ENCODE data around the gene KRT34. TPM values are rescaled to one million over a fixed set of nuclear protein-coding genes. Genes with fewer than 3 reads are reported as not detected.
"Not testable (repeated sequence)": the region's sequence is repeated elsewhere in the genome, so short reads cannot be mapped to it uniquely, and the experiment has no call there.

KRT34 gene
- total RNA-seq, 8 experiments from 2014 or later = 0.14 TPM; not detected in 6

DNA sequence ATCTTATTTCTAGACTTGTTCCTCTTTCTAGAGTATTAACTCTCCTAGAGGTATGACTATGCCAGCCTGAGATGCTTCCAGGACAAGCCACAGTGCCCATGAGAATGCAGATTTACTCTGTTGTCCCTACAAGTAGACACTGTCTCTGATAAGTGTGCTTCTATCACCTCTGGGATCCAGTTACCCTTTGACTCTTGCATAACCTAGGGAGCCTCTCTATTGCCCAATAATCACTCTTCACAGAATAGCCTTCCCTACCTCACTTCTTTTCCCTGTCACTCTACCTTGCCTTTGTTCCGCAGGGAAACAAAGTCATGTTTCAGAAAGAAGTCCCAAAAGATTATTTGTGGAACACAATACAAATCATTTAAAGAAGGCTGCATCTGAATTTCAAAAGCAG, 1.6 kb upstream of the KRT34 start:
- 31 to 100% (median 100%) methylated on average over 1 of the region's 1 CpG; no CpG with 5 or more reads in 3 of the 10 experiments for WGBS, 10 experiments
- no peak for ATAC-seq (replicated peaks in 6 of 8)
- H3K27ac ChIP-seq = no peak overlapping the region
- in situ Hi-C loops (cut with MboI; ENCODE audit: low pct_unique_long_range_greater_than_20kb in 2 of 9, low sequenced_read_pairs in 9 of 9, unreplicated experiment in 9 of 9) = no loop called here
- H3K4me3 ChIP-seq = no peak overlapping the region
- no peaks in the 10 kb centered on the region for H3K4me1 ChIP-seq (replicated peaks in 1 of 2)

DNA sequence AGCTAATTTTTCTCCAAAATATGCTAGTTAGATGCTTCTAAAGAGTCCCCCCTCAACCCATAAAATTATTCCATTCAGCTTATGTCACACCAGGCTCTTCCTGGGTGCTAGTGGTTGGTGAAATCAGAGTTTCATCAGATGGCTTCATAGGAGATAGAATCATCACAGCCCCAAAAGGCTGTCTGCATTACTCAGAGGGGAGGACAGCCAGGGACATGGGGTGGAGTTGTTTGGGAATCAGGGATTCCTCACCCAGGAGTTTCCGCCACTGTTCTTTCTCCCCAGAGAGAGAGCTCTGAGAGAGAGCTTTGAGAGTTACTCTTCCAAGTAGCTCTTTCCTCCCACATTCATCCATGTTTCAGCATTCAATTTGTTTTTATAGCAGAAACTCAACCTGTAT, 288 bp upstream of the KRT34 start:
- H3K27ac ChIP-seq = no peak overlapping the region
- H3K4me1 ChIP-seq (replicated peaks in 1 of 2) = no peaks in the 10 kb centered on the region
- 0 to 100% (median 100%) methylated on average over 1 of the region's 1 CpG; no CpG with 5 or more reads in 6 of the 10 experiments for WGBS, 10 experiments
- H3K4me3 ChIP-seq = no peak overlapping the region
- in situ Hi-C loops (cut with MboI; ENCODE audit: low pct_unique_long_range_greater_than_20kb in 2 of 9, low sequenced_read_pairs in 9 of 9, unreplicated experiment in 9 of 9) = no loop called here
- ATAC-seq (replicated peaks in 6 of 8) = peak in 2 of 8 experiments; percentile 64 to 79

DNA sequence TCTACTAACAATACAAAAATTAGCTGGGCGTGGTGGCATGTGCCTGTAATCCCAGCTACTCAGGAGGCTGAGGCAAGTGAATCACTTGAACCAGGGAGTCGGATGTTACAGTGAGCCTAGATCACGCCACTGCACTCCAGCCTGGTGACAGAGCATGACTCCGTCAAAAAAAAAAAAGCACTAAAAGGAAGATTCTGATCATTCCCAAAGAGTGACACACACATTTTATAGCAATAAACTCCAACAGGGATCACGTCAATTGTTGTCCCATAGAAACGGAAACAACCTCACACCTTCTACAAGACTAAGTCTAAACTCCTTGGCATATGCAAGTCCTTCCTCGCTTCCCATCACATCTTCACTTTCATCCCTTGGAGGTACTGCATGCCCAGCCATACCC, 2.0 kb downstream of the KRT34 start:
- WGBS, 10 experiments = 8 to 91% (median 49%) methylated on average over 1 to 6 of the region's 7 CpGs; no CpG with 5 or more reads in 2 of the 10 experiments
- in situ Hi-C loops (cut with MboI; ENCODE audit: low pct_unique_long_range_greater_than_20kb in 2 of 9, low sequenced_read_pairs in 9 of 9, unreplicated experiment in 9 of 9); H3K4me1 ChIP-seq (replicated peaks in 1 of 2); H3K4me3 ChIP-seq; H3K27ac ChIP-seq: not testable (repeated sequence)
- ATAC-seq (replicated peaks in 6 of 8) = peak in 2 of 8 experiments; percentile 55 to 80

DNA sequence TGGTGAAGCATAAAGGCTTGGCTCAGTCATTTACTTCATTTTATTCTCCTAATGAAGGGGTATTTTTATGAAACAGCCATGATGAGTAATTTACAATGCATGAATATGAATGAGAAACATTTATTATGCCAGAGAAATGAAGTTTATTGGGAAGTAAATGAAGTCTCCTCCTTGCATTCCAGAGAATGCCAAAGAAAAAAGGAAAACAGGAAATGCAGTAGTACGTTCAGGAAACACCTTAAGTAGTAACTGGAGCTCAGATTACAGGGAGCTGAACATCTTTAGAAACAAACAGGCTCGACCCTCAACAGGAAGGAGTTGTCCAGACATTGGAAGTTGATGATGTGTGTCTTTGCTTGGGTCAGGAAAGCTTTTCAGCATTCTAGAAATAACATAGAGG, 4.6 kb downstream of the KRT34 start:
- in situ Hi-C loops (cut with MboI; ENCODE audit: low pct_unique_long_range_greater_than_20kb in 2 of 9, low sequenced_read_pairs in 9 of 9, unreplicated experiment in 9 of 9) = no loop called here
- WGBS, 10 experiments = 0 to 39% (median 13%) methylated on average over 1 to 2 of the region's 2 CpGs; no CpG with 5 or more reads in 2 of the 10 experiments
- no peaks in the 10 kb centered on the region for H3K4me1 ChIP-seq (replicated peaks in 1 of 2)
- no peak overlapping the region for H3K27ac ChIP-seq
- no peak overlapping the region for H3K4me3 ChIP-seq
- peak in 1 of 8 experiments; percentile 65 for ATAC-seq (replicated peaks in 6 of 8)

DNA sequence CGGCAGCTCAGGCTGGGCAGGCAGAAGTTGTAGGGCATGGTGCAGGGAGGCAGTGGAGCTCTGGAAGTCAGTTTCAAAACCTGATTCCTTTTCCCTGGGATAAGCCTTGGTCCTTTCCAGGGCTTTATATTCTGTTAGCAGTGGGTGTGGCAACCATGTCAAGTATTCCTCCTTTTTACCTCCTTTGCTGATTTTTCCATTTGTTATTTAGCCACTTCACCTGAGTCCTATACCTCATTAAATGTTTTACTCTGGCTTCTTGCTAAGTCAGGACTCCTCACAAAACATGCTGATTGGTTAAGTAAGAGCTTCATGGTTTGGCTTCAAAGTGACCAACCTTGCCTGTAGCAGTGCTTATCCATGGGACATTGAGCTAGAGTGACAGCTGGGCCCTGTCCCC, 12.4 kb downstream of the KRT34 start, which contains the start of gene KRT33B:
TSS of gene KRT33B (minus strand) at position 101 of the 400 bp plus-strand sequence. CDS start at position 38, 63 bp downstream.
- ATAC-seq (replicated peaks in 6 of 8) = no peak
- 100% methylated on average over 1 of the region's 1 CpG; no CpG with 5 or more reads in 9 of the 10 experiments for WGBS, 10 experiments
- H3K4me3 ChIP-seq = no peak within 1 kb of the TSS
- H3K27ac ChIP-seq = no peak within 1 kb of the TSS
- H3K4me1 ChIP-seq (replicated peaks in 1 of 2) = no peaks in the 10 kb centered on the region
- in situ Hi-C loops (cut with MboI; ENCODE audit: low pct_unique_long_range_greater_than_20kb in 2 of 9, low sequenced_read_pairs in 9 of 9, unreplicated experiment in 9 of 9) = no loop called here

DNA sequence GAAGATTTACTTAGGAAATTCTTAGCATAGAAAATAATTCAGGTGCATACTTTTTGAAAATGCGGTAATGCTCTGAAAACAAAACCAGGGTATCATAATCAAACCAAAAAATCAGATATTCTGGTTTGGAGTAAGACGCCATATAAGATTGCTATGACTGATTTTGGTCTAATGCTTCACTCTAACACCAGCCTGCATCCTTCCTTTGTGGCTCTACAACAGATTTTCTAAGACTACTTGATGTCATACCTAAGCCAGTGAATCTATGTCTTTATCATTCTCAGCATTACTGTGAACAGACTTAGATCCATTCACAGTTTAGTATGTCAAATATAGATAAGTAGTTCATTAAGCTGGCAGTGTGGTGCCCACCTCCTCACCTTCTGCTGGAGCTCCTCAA, 13.1 kb downstream of the KRT34 start:
- Histone ChIP-seq H3K4me3 (no peak overlapping the region), H3K27ac (no peak overlapping the region), H3K4me1 (replicated peaks in 1 of 2) (no peaks in the 10 kb centered on the region)
- WGBS, 10 experiments = 58 to 100% (median 82%) methylated on average over 1 to 2 of the region's 2 CpGs
- in situ Hi-C loops (cut with MboI; ENCODE audit: low pct_unique_long_range_greater_than_20kb in 2 of 9, low sequenced_read_pairs in 9 of 9, unreplicated experiment in 9 of 9) = no loop called here
- ATAC-seq (replicated peaks in 6 of 8) = no peak

DNA sequence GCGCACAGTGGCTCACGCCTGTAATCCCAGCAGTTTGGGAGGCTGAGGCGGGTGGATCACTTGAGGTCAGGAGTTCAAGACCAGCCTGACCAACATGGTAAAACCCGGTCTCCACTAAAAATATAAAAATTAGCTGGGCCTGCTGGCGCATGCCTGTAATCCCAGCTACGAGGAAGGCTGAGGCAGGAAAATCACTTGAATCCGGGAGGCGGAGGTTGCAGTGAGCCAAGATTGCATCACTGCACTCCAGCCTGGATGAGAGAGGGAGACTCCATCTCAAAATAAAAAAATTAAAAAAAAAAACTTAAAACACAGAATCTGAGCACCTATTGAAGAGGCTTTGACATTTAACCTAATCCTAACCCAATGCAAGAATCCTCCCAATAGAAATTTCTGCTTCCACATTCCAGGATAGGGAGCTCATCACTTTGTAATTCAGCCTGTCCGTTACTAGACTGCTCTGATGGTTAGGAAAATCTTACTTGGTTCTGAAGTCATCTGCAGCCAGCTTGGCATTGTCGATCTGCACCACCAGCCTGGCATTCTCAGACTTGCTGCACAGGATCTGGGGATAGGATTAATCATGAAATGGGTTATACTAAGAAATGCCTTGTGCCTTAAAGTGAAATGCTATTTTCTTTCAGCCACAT, 14.6 kb downstream of the KRT34 start:
- no peak for ATAC-seq (replicated peaks in 6 of 8)
- no peak overlapping the region for H3K27ac ChIP-seq
- no peaks in the 10 kb centered on the region for H3K4me1 ChIP-seq (replicated peaks in 1 of 2)
- in situ Hi-C loops (cut with MboI; ENCODE audit: low pct_unique_long_range_greater_than_20kb in 2 of 9, low sequenced_read_pairs in 9 of 9, unreplicated experiment in 9 of 9) = no loop called here
- no peak overlapping the region for H3K4me3 ChIP-seq
- 0 to 88% (median 83%) methylated on average over 1 to 8 of the region's 10 CpGs; no CpG with 5 or more reads in 1 of the 10 experiments for WGBS, 10 experiments

DNA sequence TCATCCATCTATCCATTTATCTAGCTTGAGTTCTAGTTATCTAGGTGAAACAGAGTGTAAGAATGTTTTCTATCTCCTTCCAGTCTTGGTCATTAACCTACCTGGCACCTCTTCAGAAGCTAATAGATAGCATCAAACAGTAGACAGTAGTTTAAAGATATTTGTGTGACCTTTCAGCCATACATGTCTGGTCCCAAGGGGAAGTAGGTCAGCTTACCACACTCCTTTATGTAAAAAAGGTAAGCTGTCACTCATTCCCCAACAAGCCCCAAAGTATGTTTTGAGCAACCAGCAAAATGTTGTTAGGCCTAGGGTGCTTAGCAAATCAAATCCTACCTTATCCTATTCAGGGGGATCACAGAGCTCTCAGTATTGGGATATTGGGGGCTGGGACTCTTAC, 16.0 kb downstream of the KRT34 start:
- in situ Hi-C loops (cut with MboI; ENCODE audit: low pct_unique_long_range_greater_than_20kb in 2 of 9, low sequenced_read_pairs in 9 of 9, unreplicated experiment in 9 of 9) = no loop called here
- Histone ChIP-seq H3K4me3 (no peak overlapping the region), H3K27ac (no peak overlapping the region), H3K4me1 (replicated peaks in 1 of 2) (no peaks in the 10 kb centered on the region)
- no peak for ATAC-seq (replicated peaks in 6 of 8)

DNA sequence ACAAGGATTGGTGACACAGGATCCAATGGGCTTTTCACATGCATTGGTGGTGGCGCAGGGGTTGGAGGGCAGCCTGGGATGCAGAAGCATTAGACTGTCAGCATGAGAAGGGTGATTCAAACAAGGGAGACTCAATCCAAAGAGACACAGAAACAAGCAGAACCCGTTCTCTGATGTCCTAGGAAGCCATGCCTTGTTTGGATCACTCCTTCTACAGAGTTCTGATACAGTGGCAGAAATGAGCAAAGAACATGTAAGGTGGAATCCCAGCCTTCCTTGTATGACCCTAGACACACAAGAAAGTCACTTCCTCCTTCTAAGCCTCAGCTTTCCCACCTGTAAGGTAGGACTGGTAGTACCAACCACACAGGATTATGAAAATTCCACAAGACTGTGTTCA, 18.2 kb downstream of the KRT34 start:
- 0 to 80% (median 14%) methylated on average over 1 of the region's 2 CpGs; no CpG with 5 or more reads in 5 of the 10 experiments for WGBS, 10 experiments
- no peak overlapping the region for H3K27ac ChIP-seq
- ATAC-seq (replicated peaks in 6 of 8) = no peak
- in situ Hi-C loops (cut with MboI; ENCODE audit: low pct_unique_long_range_greater_than_20kb in 2 of 9, low sequenced_read_pairs in 9 of 9, unreplicated experiment in 9 of 9) = no loop called here
- no peak overlapping the region for H3K4me3 ChIP-seq
- H3K4me1 ChIP-seq (replicated peaks in 1 of 2) = no peaks in the 10 kb centered on the region

DNA sequence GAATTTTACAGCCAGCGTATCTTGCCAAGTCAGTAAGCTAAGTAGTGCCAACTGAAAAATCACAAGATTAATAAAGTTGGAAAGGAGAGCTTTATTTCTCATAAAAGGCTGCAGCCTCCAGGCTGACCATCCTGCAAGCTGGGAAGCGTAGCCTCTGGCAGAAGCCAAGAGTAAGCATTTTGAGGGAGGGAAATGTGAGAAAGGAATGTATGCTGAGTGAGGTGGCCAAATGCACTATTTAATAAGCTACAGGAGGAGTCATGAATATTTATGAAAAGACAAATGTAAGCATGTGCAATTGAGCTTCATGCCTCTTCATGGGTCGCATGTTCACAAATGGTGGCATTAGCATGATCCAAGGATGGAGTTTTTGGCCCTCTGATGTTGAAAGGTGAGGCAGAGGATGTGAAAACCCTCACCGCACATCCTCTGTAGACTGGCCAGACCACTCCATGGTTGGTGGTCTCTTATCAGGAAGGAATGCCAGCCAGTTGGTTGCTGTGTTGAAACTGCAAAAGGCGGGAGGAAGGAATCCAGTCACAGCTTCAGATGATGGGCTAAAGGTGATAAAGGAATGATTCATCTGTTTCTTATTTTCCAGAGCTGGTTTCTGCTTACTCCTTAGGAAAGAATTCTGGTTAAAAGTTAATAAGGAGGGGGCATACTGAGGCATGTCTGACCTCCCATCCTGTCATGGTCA, 21.7 kb downstream of the KRT34 start:
- Histone ChIP-seq H3K4me3 (no peak overlapping the region), H3K27ac (no peak overlapping the region), H3K4me1 (replicated peaks in 1 of 2) (no peaks in the 10 kb centered on the region)
- in situ Hi-C loops (cut with MboI; ENCODE audit: low pct_unique_long_range_greater_than_20kb in 2 of 9, low sequenced_read_pairs in 9 of 9, unreplicated experiment in 9 of 9) = no loop called here
- ATAC-seq (replicated peaks in 6 of 8) = peak in 1 of 8 experiments; percentile 53
- 40 to 100% (median 75%) methylated on average over 1 to 5 of the region's 5 CpGs; no CpG with 5 or more reads in 1 of the 10 experiments for WGBS, 10 experiments

DNA sequence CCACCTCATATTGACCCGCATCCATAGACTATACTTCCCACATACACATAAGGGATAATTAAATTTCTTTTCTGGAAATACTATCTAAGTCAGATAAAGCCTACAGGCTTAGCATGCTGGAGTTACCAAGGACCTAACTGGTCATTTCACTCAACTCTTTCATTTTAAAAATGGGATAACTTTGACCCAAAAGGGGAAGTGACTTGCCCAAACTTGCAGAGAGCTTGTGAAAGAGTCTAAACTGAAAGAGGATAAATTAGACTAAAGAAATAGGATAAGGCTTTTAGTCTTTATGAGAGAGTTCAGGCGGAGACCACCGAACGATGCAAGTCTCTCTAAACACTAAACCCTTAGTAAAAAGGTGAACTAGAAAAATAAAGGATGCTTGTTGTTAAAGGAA, 27.6 kb downstream of the KRT34 start:
- in situ Hi-C loops (cut with MboI; ENCODE audit: low pct_unique_long_range_greater_than_20kb in 2 of 9, low sequenced_read_pairs in 9 of 9, unreplicated experiment in 9 of 9) = no loop called here
- WGBS, 10 experiments = 75 to 100% (median 94%) methylated on average over 3 to 4 of the region's 4 CpGs
- no peak for ATAC-seq (replicated peaks in 6 of 8)
- Histone ChIP-seq H3K4me1 (replicated peaks in 1 of 2) (no peaks in the 10 kb centered on the region), H3K4me3 (no peak overlapping the region), H3K27ac (no peak overlapping the region)

DNA sequence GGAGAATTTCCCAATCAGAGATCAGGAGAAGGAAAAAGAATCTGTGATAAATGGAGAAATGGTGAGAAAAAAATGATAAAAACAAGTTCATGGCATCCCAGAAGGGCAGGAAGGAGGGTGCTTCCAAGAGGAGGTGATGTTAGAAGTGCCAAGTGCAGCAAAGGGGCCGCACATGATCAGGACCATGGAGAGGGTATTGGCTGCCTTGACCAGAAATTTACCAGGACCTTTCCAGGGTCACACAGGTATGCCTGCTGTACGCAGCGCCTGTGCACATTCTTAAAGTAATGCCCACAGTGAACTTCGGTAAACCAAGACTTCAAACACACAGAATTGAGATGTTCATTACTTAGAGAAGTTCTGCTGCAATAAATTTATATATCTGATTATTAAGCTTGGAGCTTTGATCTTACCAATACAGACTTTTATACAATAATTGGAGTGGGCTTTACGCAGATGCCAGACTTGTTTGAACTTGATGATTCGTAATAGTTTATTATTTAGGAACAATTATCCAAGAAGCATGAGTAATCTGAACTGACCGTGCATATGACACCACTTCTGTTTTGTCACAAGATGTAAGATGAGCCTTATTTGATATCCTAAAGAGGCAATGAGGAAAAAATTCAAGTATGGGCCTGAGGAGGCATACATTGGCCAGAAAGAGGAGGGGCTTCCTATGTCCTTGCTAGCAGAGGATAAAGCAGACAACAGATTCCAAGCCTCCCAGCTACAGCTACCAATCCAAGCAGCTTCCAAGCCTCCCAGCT, 29.3 kb downstream of the KRT34 start:
- ATAC-seq (replicated peaks in 6 of 8) = no peak
- H3K4me3 ChIP-seq = no peak overlapping the region
- 6 to 87% (median 66%) methylated on average over 1 to 7 of the region's 7 CpGs for whole genome bisulfite sequencing, 10 experiments
- no peaks in the 10 kb centered on the region for H3K4me1 ChIP-seq (replicated peaks in 1 of 2)
- no peak overlapping the region for H3K27ac ChIP-seq
- in situ Hi-C loops (cut with MboI; ENCODE audit: low pct_unique_long_range_greater_than_20kb in 2 of 9, low sequenced_read_pairs in 9 of 9, unreplicated experiment in 9 of 9) = no loop called here

DNA sequence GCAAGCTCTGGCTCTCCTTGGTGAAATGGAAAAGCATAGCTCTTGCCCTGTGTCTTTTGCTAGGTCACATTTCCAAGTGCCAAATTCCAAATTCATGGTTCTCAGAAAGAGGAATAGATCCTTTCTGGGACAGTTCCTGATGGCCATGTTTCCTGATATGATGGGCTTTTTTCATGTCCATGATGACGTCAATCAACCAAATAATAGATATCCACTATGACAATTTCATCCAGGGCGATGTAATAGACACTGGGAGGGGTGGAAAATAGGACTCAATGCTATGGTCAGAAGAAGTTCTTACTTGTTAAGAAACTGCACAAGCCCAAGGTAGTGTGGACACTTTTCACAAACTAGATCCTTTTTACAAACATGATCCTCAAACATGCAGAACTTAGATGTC, 30.9 kb downstream of the KRT34 start:
- 0 to 100% (median 80%) methylated on average over 1 to 2 of the region's 2 CpGs; no CpG with 5 or more reads in 1 of the 10 experiments for WGBS, 10 experiments
- Histone ChIP-seq H3K4me3 (no peak overlapping the region), H3K27ac (no peak overlapping the region), H3K4me1 (replicated peaks in 1 of 2) (no peaks in the 10 kb centered on the region)
- no peak for ATAC-seq (replicated peaks in 6 of 8)
- in situ Hi-C loops (cut with MboI; ENCODE audit: low pct_unique_long_range_greater_than_20kb in 2 of 9, low sequenced_read_pairs in 9 of 9, unreplicated experiment in 9 of 9) = no loop called here

All from motor neuron (in vitro differentiated cells).